ENCODE data around the gene PSMD14.

GRCh38 chr2:161438598-161438997 is 130.4 kb downstream of the PSMD14 start:
- TF ChIP-seq SP1 (IDR thresholded peaks at IDR 0.05; ENCODE audit: low read depth) (no peak), POLR2A (IDR thresholded peaks at IDR 0.05; ENCODE audit: borderline replicate concordance, extremely low read depth, insufficient read depth, insufficient read length) (no peak), SIN3A (IDR thresholded peaks at IDR 0.05; ENCODE audit: low read depth) (no peak), YY1 (IDR thresholded peaks at IDR 0.05; ENCODE audit: extremely low read depth, insufficient replicate concordance, low read depth, low read length) (no peak), POLR2AphosphoS5 (IDR thresholded peaks at IDR 0.05; ENCODE audit: low read depth, low read length) (no peak), ELF1 (IDR thresholded peaks at IDR 0.05; ENCODE audit: borderline replicate concordance, low read depth) (no peak), RAD21 (IDR thresholded peaks at IDR 0.05; ENCODE audit: low read depth) (no peak), ZNF274 (IDR thresholded peaks at IDR 0.05; ENCODE audit: low read depth, low read length) (no peak), CEBPB (IDR thresholded peaks at IDR 0.05; ENCODE audit: low read depth) (no peak), EZH2 (IDR thresholded peaks at IDR 0.05) (no peak)
- TF ChIP-seq, protein P1, sequence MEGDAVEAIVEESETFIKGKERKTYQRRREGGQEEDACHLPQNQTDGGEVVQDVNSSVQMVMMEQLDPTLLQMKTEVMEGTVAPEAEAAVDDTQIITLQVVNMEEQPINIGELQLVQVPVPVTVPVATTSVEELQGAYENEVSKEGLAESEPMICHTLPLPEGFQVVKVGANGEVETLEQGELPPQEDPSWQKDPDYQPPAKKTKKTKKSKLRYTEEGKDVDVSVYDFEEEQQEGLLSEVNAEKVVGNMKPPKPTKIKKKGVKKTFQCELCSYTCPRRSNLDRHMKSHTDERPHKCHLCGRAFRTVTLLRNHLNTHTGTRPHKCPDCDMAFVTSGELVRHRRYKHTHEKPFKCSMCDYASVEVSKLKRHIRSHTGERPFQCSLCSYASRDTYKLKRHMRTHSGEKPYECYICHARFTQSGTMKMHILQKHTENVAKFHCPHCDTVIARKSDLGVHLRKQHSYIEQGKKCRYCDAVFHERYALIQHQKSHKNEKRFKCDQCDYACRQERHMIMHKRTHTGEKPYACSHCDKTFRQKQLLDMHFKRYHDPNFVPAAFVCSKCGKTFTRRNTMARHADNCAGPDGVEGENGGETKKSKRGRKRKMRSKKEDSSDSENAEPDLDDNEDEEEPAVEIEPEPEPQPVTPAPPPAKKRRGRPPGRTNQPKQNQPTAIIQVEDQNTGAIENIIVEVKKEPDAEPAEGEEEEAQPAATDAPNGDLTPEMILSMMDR (IDR thresholded peaks at IDR 0.05 in 2 of 3, conservative IDR thresholded peaks at IDR 0.05 in 1 of 3; ENCODE audit: borderline replicate concordance in 1 of 3, insufficient read depth in 1 of 3, low read depth in 2 of 3, low read length in 2 of 3): no peak
- TF ChIP-seq, protein P2, sequence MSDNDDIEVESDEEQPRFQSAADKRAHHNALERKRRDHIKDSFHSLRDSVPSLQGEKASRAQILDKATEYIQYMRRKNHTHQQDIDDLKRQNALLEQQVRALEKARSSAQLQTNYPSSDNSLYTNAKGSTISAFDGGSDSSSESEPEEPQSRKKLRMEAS (IDR thresholded peaks at IDR 0.05): no peak

Data from HCT116 (cell line).